NCI-H1417 treated with DMSO at 0.1 percent for 48 hours (cell line): ENCODE results near the gene CLSTN1.

Experiments used
- DNase-seq: peaks from one replicate; lab custom pipeline; 2025; lab: John Stamatoyannopoulos, UW

CLSTN1 gene

DNA sequence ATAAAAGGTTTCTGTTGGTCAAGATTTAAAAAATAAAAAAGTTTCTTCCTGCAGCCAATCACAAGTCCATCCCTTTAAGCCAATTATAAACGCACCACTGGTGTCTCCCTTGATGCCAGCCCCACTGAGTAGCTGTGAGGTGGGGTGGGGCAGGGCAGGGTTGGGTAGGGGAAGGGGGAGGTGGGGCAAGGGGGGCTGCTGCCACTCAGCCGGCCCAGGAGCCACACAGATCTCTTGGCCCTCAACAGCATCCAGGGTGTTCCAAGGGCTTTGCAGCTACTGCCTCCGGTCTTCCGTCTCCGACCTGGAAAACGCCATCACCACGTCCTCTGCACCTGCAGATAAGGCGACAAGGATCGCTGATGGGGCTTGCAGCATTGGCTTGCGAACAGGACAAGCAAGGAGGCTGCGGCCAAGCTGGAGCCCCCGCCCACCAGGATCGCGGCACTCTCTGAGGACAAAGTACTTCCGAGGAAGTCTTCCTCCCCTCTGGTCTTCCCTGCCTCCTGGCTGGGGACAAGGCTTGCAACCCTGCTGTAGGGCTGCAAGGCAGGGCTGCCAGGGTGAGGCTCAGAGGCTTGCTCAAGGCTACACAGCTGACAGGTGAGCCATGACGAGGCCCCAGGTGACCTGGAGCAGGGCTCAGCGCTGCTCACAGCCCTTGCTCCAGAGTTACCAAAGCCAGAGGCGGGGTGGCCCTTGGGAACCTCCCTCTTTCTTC lies 26.8 kb upstream of the CLSTN1 start:
- DNase-seq, result no peak

DNA sequence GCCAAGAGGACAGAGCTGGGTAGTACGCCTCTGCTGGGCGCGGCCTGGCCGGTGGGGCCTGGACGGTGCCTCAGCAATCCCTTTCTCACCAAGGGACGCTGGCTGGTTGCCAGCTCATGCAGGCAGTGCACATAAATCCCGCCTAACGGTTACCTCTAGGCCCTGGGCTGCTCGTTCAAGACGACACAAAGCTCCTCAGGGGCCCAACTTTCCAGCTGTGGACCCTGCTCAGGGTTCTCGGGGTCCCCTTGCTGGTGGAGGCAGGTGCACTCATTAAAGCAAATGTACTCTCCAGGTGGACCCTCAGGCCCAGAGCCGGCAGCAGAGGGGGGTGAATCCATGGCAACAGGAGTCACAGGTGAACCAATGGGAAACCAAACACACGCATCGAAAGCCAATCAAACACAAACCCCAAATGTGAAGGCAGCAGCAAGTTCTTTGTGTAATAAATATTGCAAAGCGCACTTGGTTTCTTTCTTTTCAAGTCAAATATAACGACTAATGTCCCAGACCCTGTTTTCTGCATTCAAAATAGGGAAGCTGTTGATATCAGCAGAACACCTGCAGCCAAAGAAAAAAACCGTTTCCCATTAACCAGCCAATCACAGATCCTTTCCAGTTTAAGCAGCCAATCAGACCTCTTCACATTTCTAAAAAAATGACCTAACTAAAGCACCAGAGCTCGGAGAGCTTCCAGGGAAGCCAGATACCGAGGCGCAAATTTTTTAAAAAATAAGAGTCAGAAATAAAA lies 26.1 kb upstream of the CLSTN1 start:
- no peak for DNase-seq

DNA sequence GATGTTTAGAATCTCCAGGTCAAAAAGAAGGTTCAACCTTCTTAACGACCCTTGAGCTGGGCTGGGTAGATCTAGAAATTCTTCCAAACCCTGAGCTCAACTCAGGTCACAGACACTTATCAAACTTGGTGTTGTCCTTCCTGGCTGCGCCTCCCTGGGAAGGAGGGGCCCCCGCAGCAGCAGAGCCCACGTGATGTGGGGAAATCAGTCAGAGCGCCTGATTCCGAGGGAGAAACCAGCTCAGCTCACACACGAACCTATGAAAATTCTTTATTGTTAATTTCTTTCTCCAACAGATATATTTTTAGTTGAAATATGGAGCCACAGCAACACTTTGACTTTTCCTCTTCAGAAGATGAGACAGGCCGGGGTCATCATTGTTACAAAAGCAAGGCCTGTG lies 24.3 kb upstream of the CLSTN1 start:
- no peak for DNase-seq

DNA sequence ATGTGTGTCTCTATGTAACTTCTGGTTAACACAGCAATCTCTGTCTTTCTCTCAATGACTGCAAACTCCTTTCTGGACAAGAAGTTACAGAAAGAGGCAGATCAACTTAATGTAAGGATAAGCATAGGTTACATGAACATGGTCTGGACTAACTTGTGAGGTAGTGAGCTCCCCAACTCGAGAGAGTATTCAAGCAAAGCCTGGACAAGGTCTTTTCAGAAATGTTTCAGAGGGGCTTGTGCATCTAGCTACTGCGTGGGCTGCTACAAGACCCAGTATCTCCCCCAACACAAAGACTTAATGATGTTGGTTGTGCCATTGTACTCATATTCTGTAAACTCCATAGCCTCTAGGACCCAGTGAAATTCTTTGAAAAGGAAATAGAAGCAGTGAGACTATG lies 23.5 kb upstream of the CLSTN1 start:
- no peak for DNase-seq

DNA sequence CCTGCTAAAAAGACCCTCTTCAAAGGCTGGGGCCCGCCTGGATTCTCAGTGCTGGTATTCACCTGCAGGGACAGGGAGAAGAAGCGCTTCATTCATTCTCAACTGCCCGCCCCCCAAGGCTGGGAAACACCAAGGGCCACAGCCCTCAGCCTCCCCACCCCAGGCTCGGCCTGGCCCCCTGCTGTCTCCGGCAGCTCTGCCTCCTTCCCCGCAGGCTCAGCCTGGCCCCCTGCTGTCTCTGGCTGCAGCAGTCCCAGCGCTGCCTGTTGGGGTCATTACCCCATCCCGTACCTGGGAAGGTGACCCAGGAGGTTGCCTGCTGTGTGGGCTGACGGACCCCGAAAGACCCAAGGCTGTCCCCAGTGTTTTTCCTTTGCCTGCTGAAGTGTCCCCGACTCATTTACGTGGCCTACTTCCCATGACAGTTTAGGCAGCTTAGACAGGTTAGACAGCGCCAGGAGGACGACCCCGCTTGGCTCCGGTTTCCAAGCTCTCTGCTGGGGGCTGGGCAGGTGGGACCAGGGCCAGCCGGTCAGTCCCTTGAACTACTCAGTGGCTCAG lies 22.9 kb upstream of the CLSTN1 start:
- no peak for DNase-seq

DNA sequence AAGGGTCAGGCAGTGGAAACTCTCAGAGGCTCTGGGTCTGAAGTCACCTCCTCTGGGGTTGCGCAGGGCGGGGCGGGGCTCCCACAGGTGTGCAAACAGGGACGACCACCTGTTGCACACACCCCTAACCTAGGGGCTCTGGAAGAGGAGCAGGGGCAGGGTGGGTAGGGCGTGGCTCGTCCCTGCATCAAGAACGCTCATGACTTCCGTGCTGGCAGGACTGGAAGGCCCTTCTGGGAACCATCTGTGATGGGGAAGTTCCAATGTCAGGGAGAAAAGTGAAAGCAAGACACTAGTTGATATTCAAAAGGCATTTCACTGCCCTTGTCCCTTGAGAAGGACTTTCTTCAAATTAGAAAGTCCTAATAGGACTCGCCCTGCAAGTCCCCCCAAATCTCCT lies 22.1 kb upstream of the CLSTN1 start:
- no peak for DNase-seq

DNA sequence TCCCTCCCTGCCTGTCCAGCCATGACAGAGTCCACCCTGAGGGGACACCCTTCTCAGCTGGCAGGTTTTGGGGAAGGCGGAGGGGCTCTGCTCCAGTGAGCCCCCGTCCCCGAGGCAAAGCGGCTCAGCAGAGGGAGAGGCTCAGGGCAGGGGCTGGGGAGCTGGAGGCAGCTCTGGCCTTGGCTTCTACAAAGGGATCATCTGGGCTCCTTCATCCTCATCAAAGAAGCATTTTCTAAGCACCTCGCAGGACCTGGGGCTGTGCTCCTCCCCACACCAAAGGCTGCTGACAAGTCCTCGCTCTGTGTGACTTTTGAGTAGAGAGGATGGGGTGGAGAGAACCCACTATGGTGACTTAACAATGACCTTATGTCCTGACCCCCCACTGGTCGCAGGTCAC lies 21.0 kb upstream of the CLSTN1 start:
- DNase-seq, result no peak

DNA sequence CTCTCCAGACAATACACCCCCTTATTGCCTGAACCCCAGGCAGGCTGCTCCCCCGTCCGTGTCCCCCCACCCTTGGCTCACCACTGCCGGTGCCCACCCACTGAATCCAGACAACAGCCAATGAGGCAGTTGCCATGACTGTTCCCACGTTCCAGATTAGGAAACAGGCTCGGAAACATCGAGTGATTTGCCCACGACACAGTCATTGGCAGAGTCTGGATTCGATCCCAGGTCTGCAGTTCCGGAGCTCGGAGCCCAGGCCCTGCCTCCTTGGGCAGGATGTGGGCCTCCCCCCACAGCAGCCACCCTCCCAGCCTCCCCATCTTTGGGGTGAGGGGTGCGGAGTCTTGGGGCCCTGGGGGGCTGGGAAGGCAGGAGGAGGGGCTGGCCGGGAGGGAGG lies 20.3 kb upstream of the CLSTN1 start:
- no peak for DNase-seq

DNA sequence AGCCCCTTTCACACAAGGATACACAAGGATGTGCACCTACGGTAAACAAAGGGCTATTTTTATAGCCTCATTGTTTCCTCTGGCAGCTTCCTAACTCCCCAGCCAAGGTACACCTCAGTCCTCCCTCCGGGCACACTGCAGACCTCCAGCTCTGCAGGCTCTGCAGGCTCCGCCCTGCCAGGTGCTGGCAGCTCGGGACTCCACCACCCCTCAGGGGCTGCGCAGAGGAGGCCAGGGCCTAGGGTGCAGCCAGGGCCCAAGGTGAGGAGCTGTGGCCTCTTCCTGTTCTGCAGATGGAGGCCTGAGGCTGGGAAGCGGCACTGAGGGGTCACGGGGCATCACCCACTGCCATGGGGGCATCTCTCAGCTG lies 19.8 kb upstream of the CLSTN1 start:
- no peak for DNase-seq

DNA sequence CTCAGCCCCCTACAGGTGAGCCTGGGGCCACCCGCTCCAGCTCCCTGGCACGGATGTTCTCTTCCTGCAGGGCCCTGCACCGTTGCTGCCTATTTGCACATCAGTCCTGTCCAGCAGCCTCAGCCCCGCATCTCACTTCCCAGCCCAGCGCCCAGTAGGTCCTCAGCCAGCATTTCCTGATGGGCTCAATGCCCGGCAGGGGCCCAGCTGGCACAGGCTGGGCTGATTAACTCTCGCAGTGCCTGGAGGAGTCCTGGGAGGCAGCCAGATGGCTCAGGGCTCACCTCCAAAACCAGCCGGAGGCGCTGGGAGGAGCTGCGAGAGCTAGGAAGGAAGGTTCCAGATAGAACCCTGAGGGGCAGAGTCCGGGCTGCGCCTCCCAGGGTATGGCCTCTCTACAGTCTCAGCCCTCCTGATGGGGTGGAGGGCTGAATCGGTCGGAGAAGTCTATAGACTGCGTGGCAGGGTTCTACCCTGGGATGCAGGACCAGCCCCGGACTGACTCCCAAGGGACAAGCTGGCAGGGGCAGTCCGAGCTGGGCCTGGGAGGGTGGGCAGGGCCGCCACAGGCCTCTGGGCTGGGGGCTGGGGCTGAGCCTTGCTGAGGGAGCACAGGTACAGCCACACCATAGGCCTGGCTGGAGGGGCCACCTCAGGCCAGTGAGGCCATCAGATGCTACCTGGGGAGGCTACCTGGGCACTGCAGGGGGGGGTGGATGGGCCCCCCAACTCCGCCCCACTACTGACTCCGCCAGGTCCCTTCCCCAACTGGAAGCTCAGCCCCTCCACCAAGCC lies 19.2 kb upstream of the CLSTN1 start:
- DNase-seq, result no peak

DNA sequence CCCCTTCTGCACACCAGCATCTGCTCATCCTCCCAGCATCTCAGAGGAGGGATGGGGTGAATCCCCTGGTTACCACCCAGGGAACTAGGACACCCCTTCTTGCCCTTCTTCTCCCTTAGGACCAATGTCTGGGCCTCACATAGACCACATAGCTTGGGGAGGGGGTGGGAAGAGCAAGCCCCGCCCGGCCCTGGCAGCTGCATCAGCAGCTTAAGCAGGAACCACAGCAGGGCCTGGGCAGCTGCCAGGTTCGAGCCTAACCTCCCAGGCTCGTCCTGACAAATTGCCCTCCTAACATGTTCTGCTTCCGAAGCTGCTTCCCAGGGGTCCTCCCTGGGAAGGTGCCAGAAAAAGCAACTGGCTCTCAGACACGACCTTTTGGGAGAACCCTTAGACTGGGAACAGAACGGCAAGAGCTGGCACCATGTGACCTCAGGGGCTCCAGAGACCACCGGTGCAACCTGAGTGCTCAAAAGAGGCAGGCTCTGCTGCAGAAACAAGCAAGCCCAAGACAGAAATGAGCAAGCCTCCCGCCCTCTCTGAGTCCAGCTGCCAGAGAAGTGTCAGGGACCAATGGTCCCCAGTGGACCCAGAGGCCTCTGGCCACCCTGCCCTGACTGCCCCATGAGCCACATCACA lies 18.4 kb upstream of the CLSTN1 start:
- no peak for DNase-seq

DNA sequence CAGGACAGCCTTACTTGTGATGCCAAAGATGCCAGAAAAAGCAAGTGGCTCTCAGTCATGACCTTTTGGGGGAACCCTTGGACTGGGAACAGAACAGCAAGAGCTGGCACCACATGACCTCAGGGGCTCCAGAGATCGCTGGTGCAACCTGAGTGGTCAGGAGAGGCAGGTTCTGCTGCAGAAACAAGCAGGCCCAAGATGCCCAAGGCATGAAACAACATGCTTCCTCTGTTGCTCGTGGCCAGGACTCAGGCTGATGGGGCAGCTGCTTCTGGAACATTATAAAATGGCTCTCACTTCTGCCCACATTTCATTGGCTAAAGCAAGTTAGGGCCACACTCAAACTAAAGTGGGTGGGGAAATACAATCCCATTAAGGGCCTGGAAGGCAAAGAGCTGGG lies 17.7 kb upstream of the CLSTN1 start:
- DNase-seq, result no peak

DNA sequence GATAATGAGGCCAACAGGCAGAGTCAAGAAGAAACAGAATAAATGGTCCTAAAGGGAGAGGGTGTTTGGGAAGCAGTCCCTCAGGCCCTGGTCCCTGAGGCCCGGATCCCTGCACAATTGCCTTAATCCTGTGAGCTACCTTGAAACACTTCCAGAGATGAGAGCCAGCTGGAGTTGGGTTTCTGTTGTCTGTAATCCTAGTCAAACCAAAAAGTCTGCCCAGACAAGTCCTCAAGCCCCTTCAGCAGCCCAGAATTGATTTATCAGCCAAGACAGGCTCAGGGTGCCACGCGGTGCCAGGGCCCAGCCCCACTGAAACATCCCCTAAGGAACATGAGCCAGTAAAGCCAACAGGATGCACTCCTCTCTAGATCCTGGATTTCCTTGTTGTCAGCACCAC lies 16.4 kb upstream of the CLSTN1 start:
- DNase-seq, result no peak

DNA sequence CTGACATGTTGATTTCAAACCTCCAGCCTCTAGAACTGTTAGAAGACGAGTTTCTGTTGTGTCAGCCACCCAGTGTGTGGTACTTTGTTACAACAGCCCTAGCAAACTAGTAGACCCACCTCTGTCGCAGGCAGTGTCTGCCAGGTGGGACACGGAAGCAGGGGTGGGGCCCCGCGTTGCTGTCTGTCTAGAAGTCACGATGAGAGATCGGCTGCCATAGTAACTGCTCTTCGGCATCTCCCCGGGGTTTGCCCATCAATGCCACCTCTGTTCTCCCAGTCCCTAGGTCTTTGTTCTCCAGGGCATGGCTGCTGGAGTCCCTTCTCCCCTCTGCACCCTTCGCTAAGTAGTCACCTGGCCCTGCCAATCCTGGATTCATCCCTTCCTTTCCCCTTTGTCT lies 15.2 kb upstream of the CLSTN1 start:
- no peak for DNase-seq

DNA sequence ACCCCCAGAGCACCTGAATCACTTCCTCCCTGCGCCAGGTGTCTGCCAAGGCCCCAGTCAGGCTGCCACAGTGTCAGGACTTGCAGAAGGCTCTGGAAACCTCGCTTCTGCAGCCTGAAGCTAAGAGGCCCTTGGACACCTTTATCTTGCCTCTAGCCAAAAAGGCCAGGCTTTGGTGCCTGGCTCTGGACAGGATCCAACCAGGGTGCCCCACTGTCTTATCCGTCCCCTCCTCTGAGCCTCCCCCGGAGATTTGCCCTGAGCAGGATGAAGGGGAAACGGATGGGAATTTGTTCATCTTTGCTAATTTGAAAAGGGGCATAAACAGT lies 12.8 kb upstream of the CLSTN1 start:
- no peak for DNase-seq

DNA sequence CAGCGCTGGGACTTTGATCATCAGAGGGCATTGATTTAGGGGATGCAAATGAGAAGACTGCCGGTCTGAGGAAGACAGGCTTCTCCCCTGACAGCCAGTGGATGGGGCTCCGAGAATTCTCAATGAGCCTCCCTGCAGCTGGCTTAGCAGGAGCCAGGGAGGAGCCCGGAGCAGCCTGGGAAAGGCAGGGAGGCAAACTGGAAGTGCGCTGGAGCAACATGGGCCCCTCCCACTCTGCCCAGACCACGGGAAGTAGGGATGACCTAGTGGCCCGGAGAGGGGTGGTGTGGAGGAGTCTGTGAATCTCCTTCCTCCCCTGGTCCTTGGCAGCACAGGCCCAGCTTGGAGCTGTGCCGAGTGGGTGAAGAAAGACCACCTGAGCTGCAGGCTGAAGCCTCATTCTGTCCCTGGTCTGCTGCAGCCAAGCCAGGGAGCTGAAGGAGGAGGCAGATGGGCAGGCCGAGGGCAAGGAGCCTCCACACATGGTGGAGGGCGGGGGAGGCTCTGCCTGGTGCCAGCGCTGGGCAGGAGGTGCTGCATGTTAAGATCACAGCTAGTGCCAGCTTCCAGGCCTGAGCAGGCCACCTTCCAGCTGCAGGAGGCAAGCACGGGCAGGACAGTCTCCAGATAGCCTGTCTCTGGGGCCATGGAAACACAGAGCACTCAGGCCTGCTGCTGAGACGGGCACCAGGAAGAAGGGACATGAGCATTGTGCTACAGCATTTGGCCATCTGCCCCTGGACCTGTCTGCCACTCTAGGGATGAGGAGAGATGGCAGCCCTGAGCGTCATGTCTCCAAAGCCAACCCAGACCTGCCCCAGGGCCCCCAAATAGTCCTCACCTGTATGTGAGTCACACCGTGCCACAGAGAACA lies 12.2 kb upstream of the CLSTN1 start:
- DNase-seq, result no peak

DNA sequence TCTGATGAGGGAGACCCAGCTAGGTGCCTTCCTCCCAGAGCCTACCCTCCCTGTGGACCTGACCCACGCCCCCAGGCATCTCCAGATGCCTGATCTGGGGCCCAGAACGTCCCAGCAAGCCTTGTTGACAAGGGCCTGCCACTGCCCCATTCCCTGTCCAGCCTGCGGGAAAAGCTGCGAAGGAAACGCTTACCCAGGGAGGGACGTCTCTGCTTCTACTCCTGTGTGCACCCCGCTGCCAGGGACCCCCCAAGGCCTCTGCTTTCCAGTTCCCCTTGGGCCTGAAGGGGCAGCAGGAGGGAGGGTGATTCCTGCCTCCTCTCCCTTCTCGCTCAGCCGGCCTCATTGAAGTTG lies 11.6 kb upstream of the CLSTN1 start:
- no peak for DNase-seq

DNA sequence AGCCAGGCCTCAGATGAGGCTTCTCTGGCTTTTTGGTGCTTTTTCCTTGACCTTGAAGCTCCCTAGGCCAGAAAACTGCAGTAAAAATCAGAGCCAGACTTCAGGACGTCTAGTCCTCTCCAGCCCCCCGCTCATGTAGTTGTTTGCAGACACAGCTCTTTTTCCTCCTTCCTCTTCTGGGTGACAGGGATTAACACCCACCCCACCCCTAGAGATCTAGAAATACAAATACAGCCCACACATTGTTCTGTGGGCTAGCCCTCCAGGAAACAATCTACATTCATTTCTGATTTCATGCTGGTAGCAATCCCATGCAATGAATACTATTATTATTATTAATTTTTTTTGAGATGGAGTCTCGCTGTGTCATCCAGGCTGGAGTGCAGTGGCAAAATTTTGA lies 9.9 kb upstream of the CLSTN1 start:
- no peak for DNase-seq

DNA sequence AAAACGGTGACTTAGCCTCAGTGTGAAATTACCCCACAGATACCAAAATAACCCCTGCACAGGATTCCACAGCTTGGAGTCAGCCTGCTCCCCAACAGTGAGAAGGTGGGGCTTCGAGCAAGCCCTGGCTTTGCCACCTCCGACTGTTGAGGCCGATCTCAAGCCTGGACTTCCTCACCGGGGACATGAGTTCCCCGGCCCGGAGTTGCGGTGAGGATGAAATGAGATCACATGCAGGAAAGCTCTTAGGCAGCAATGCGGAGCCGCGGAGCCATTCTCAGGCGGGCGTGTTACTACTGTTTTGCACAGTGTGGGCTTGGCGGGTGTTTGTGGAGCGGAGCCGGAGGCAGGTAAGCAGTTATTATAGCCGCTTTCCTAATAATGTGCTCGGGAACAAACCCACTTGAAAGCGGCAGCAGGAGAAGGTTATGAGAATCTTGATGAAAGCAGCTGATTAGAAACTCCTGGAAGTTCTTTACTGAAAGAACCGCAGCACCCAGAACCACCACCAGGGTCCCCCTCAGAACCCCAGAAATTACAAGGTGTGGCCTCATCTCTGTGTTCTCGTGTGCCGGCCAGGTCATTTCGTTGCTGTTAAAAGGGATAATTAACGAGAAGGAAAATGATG lies 3.9 kb upstream of the CLSTN1 start:
- DNase-seq, result no peak

DNA sequence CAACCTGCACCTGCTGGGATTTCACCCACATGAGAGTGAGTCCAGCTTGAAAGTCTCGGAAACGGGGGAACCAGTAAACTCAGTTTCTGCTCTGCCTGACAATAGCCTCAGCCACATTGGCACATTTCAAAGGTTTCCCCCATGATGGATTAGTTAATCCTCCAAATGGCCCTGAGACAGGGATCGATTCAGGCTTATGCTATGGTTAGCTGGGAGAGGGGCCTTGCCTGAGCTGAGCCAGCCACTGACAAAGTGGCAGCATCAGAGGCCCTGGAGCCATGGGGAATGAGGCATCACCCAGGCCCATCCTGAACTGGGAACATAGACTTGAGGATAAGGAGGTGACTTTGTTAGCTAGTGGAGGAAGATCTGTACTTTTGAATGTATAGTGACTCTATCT lies 2.9 kb upstream of the CLSTN1 start:
- no peak for DNase-seq

DNA sequence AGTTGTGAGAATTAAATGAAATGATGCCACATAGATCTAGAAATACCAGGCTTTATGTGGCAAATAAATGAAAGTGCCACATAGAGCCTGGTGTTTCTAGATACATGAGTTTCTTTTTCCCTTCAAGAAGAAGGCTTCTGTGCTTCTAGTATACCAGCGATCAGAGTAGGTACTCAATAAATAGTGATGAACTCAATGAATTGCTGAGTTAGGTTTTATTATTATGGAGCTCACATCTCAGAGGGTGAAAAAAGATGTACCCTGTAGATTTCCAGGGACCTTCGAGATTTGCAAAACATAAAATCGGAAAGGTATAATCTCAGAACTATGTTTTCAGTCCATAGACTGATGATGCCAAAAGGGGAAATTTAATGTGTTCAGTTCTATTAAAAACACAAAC lies 2.3 kb upstream of the CLSTN1 start:
- DNase-seq, result no peak
